ENCODE measurements around the gene SFXN3.

GRCh38 chr10:100998991-100999741, 31.9 kb upstream of the SFXN3 start:
- TF ChIP-seq, protein P1, sequence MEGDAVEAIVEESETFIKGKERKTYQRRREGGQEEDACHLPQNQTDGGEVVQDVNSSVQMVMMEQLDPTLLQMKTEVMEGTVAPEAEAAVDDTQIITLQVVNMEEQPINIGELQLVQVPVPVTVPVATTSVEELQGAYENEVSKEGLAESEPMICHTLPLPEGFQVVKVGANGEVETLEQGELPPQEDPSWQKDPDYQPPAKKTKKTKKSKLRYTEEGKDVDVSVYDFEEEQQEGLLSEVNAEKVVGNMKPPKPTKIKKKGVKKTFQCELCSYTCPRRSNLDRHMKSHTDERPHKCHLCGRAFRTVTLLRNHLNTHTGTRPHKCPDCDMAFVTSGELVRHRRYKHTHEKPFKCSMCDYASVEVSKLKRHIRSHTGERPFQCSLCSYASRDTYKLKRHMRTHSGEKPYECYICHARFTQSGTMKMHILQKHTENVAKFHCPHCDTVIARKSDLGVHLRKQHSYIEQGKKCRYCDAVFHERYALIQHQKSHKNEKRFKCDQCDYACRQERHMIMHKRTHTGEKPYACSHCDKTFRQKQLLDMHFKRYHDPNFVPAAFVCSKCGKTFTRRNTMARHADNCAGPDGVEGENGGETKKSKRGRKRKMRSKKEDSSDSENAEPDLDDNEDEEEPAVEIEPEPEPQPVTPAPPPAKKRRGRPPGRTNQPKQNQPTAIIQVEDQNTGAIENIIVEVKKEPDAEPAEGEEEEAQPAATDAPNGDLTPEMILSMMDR (IDR thresholded peaks at IDR 0.05), result peak in 1 of 3 donors; percentile 86
- TF ChIP-seq POLR2A (IDR thresholded peaks at IDR 0.05), result peak in 1 of 2 donors; percentile 73

Measured in lower leg skin (tissue), 3 donors.